Adrenal gland (tissue), 5 donors: ENCODE data around the gene ZNF169.
"Not testable (repeated sequence)": the region's sequence is repeated elsewhere in the genome, so short reads cannot be mapped to it uniquely, and the experiment has no call there.

ENCODE experiments used
- CTCF ChIP-seq, 6 experiments: fragments of 450-650 bp in 4 of 6; fragments of 200-600 bp in 2 of 6; sonication (generic) in 1 of 6; IDR thresholded peaks; 1 replicate in 5 of 6; 2 replicates in 1 of 6; pipeline versions ENCODE4 v1.5.1 to v1.8.0; 2016 to 2021; ENCODE audit warnings: antibody characterized with exemption in 6 of 6, mild to moderate bottlenecking in 2 of 6, moderate library complexity in 1 of 6
- POLR2A ChIP-seq, 2 donors: fragments of 450-650 bp; IDR thresholded peaks; one replicate each; pipeline ENCODE4 v1.6.1; 2017; ENCODE audit warnings: antibody characterized with exemption in 2 of 2, mild to moderate bottlenecking in 2 of 2, moderate library complexity in 1 of 2
- donor health status: DM: no; HTN: no; CAD: no.

- TF ChIP-seq CTCF, POLR2A (IDR thresholded peaks at IDR 0.05): not testable (repeated sequence)
Observed at GRCh38 chr9:94336445-94336844, 77.3 kb downstream of the ZNF169 start.
